Psoas muscle (tissue), 8 donors: ENCODE data around the gene CDKN3. TPM values are rescaled to one million over a fixed set of nuclear protein-coding genes. Genes with fewer than 3 reads are reported as not detected.

Source experiments
- ATAC-seq, 4 donors: fragments of 200-7000 bp; cut with Tn5 transposase; one replicate each; pipeline ENCODE4 v1.9.1; 2020; ENCODE audit warnings: moderate library complexity in 3 of 4, mild to moderate bottlenecking in 2 of 4
- DNase-seq, 2 donors: peaks; one replicate each; pipeline ENCODE4 v3.0.0-alpha.2; 2020
- H3K27ac ChIP-seq: fragments of 200-600 bp; one replicate; pipeline ENCODE4 v1.8.0; 2022
- H3K27me3 ChIP-seq, 3 donors: fragments of 200-600 bp in 1 of 3; one replicate each; pipeline versions ENCODE4 v1.6.1 to v1.8.0; 2013 to 2022; ENCODE audit warnings: low read length in 2 of 3, mild to moderate bottlenecking in 2 of 3, moderate library complexity in 1 of 3; ENCODE audit not compliant: insufficient read depth in 3 of 3
- H3K36me3 ChIP-seq, 2 donors: fragments of 200-600 bp in 1 of 2; one replicate each; pipeline versions ENCODE4 v1.6.1 to v1.8.0; 2013 to 2022; ENCODE audit warnings: low read depth in 1 of 2, mild to moderate bottlenecking in 1 of 2, moderate library complexity in 1 of 2; ENCODE audit not compliant: insufficient read depth in 1 of 2
- H3K4me1 ChIP-seq: fragments of 200-600 bp; one replicate; pipeline ENCODE4 v1.8.0; 2022
- H3K4me3 ChIP-seq: fragments of 200-600 bp; one replicate; pipeline ENCODE4 v1.8.0; 2022; ENCODE audit warnings: mild to moderate bottlenecking
- H3K9me3 ChIP-seq: fragments of 200-600 bp; one replicate; pipeline ENCODE4 v1.8.0; 2022
- WGBS, 3 donors: extraction: QIAGEN DNeasy Blood & Tissue Kit; methylation state at CpG; one replicate each; pipeline versions ENCODE4 v1.1.6 to v1.1.7; 2013; 5-methylcytosine and 5-hydroxymethylcytosine counted together
- intact Hi-C, 2 donors: fragments of 100-400 bp; cut with DNase I; formaldehyde crosslinking; loops; one replicate each; pipeline versions ENCODE4 v1.11.0 to v1.14.2; 2022
- long read RNA-seq, 2 donors: library from polyadenylated mRNA; unstranded; transcript quantifications; one replicate each; pipeline ENCODE4 v2.0.0, GENCODE V29; 2021
- polyA plus RNA-seq, 3 donors: library from polyadenylated mRNA; stranded (reverse); fragments of 200-250 nt; gene quantifications; one replicate each; pipeline ENCODE4 v1.2.3, GENCODE V29; 2013
- total RNA-seq, 4 donors: library from RNA; stranded (reverse); fragmentation: NEBNext Ultra II Directional in 2 of 4; extraction: Animal tissue kit (Norgen Biotek cat#: 25700) in 2 of 4; gene quantifications; one replicate each; pipeline versions ENCODE4 v1.2.1 to v1.2.4, GENCODE V29; 2021 to 2023
- TF ChIP-seq, protein P1 (sequence below): fragments of 200-600 bp; IDR thresholded peaks from one replicate; pipeline ENCODE4 v1.8.0; 2022; ENCODE audit warnings: antibody characterized with exemption
- donor health status: healthy with polysubstance abuse.
- donor health status: DM: no; HTN: no; CAD: no; lungs with moderate emphysema.
- donor health status: Bipolar disorder and iron deficiency.
- donor health status: healthy.
- donor health status: DM: yes; HTN: yes; CAD: no.
- donor health status: DM: no; HTN: no; CAD: no.
- donor health status: DM: no; HTN: no; CAD: no.
- donor health status: DM: yes; HTN: yes; CAD: no.

The CDKN3 gene, protein sequence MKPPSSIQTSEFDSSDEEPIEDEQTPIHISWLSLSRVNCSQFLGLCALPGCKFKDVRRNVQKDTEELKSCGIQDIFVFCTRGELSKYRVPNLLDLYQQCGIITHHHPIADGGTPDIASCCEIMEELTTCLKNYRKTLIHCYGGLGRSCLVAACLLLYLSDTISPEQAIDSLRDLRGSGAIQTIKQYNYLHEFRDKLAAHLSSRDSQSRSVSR
- total RNA-seq = 1 to 10 TPM; 1.4 to 5.2 (median 3.2) TPM
- 1 to 10 TPM; 1.4 to 6.0 (median 1.9) TPM for polyA plus RNA-seq
- long read RNA-seq, donor 1, partial matches to known transcripts = 0 of 2 reads
- long read RNA-seq, donor 1, other reads (novel, unspliced or antisense) = 0 of 2 reads
- long read RNA-seq, donor 2, partial matches to known transcripts = 0 of 2 reads
- long read RNA-seq, donor 2, other reads (novel, unspliced or antisense) = 0 of 2 reads

DNA sequence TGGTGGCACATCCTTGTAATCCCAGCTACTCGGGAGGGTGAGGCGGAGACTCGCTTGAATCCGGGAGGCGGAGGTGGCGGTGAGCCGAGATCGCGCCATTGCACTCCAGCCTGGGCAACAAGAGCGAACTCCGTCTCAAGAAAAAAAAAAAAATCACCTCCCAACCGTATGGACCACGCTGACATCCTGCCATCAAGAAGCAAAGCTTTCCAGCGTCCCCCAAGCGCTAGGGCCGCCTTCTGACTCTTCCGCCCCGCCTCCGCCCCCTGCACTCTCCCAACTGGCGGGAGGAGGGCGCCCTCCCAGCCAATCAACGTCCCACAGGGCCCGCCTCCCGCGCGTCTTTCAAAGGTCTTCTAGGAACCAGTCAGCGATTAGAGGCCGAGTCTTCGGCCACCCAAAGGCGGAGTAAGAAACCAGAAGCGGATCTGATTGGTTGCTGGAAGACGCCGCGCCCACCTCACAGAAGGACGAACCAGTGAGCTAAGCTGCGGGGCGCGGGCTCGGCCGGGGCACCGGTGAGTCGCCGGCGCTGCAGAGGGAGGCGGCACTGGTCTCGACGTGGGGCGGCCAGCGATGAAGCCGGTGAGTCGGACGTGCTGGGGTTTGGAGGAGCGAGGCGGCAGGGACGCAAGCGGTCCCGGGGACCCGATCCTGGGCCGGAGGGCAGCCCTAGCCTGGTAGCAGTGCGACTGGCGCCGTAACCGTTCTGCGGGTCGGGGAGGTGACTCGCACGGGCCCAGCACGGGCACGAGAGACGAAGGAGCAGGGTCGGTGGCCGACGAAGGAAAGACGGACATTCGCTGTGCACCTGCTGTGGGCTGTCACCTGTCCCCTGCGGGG is at the start of gene CDKN3:
Gene CDKN3 (plus strand): TSS at position 515 of the 843 bp plus-strand sequence. CDS start 62 bp downstream, at position 577.
- Histone ChIP-seq H3K27me3 (no peaks in the 10 kb centered on the region), H3K9me3 (no peaks in the 10 kb centered on the region), H3K4me1 (no peaks in the 10 kb centered on the region), H3K27ac (no peak within 1 kb of the TSS), H3K4me3 (peak within 1 kb of the TSS; percentile 77), H3K36me3 (no peaks in the 10 kb centered on the region)
- WGBS, 3 donors = 0 to 1% (median 1%) methylated on average over 70 to 76 of the region's 76 CpGs
- TF ChIP-seq, protein P1, sequence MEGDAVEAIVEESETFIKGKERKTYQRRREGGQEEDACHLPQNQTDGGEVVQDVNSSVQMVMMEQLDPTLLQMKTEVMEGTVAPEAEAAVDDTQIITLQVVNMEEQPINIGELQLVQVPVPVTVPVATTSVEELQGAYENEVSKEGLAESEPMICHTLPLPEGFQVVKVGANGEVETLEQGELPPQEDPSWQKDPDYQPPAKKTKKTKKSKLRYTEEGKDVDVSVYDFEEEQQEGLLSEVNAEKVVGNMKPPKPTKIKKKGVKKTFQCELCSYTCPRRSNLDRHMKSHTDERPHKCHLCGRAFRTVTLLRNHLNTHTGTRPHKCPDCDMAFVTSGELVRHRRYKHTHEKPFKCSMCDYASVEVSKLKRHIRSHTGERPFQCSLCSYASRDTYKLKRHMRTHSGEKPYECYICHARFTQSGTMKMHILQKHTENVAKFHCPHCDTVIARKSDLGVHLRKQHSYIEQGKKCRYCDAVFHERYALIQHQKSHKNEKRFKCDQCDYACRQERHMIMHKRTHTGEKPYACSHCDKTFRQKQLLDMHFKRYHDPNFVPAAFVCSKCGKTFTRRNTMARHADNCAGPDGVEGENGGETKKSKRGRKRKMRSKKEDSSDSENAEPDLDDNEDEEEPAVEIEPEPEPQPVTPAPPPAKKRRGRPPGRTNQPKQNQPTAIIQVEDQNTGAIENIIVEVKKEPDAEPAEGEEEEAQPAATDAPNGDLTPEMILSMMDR = peak; percentile 48
- intact Hi-C loops = loop anchor here (5.0 kb wide), 1 partner anchor 46 kb away; the partner anchor contains the start of gene CNIH1 (in 2 of the 2)
- ATAC-seq (peak; percentile 99), DNase-seq (peak; percentile 98)

DNA sequence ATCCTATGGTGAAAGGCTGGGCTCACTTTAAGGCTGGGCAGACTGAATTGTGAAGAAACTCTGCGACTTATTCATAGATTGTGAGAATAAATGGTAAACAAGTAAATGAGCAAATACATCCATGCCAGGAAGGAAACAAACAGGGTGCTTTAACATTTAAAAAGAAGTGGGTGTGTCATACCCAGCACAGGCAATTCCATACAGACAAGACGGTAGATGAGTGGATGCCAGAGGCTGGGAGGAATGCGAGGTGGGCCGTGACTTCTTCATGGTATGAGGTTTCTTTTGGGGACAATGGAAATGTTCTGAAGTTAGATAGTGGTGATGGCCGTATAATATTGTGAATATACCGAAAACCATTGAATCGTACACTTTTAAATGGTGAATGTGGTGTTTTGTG is 49.8 kb upstream of the CDKN3 start:
- Histone ChIP-seq H3K27me3 (peaks cover 0 to 19% (median 0%) of the 10 kb centered on the region in 3 donors), H3K36me3 (no peaks in the 10 kb centered on the region), H3K27ac (no peak overlapping the region), H3K9me3 (no peaks in the 10 kb centered on the region), H3K4me1 (peaks cover 3% of the 10 kb centered on the region), H3K4me3 (no peak overlapping the region)
- TF ChIP-seq, protein P1 = no peak
- ATAC-seq (no peak), DNase-seq (no peak)
- intact Hi-C loops = loop anchor here in 1 of 2 donors (5.0 to 10.0 kb wide), 2 partner anchors 810 to 1052 kb away; no protein-coding TSS in a partner anchor
- WGBS, 3 donors = 92 to 96% (median 94%) methylated on average over 7 of the region's 7 CpGs

DNA sequence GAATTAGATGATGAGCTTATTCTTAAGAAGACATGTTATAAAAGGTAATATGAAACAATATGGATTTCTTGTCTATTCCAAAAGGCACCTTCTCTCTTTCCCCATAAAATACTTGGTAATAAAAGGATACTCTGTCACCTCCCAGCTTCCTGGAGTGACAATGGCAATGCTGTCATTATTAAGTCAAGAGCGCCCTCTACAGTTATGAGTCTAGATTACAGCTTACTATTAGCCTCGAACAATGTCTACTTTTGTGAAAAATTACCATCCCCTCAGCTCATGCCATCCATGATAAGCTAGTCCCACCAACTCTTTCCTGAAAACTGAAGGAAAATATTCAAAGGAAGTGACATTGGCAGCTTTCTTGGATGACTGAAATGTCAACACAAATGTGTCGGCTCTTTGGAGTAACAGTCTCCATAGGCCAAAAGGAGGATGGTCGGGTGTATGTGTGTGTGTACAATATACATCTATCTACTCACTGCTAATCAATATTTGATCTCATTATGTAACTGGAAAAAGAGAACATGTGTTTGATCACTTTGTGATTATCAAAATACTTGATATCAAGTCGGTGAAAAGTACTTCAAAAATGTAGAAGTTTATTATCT is 48.7 kb upstream of the CDKN3 start:
- peak in 2 of 4 donors; percentile 56 to 72 for ATAC-seq

More for the DNA sequence above, 48.7 kb upstream of the CDKN3 start:
- Histone ChIP-seq H3K27me3 (peaks cover 0 to 25% (median 0%) of the 10 kb centered on the region in 3 donors), H3K4me3 (no peak overlapping the region), H3K36me3 (no peaks in the 10 kb centered on the region), H3K9me3 (no peaks in the 10 kb centered on the region), H3K27ac (no peak overlapping the region), H3K4me1 (peaks cover 3% of the 10 kb centered on the region)
- intact Hi-C loops = loop anchor here in 1 of 2 donors (5.0 to 10.0 kb wide), 2 partner anchors 811 to 1053 kb away; no protein-coding TSS in a partner anchor
- TF ChIP-seq, protein P1 = peak; percentile 58
- WGBS, 3 donors = 42 to 51% (median 44%) methylated on average over 5 of the region's 5 CpGs
- no peak for DNase-seq
